NCI-H82 (cell line): Measurements from ENCODE around the gene C6orf141.

Source experiments
- DNase-seq: peaks from one replicate; lab custom pipeline; 2025; lab: John Stamatoyannopoulos, UW

C6orf141 gene

DNA sequence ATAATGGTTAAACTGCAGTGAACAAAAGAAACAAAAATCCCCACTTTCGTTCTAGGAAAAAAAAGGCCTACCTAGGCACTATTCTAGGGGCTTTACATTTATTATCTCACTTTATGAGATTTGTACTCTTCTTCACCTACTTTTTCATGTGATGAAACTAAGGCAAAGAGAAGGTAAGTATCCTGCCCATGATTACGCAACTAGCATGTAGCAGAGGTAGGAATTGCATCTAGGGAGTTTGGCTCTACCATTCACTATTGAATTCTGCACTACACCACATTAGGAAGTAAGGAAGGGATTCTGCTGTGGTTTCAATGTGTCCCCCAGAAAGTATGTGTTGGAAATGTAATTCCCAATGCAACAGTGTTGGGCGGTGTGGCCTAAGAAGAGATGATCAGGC lies 11.4 kb upstream of the C6orf141 start:
- no peak for DNase-seq

DNA sequence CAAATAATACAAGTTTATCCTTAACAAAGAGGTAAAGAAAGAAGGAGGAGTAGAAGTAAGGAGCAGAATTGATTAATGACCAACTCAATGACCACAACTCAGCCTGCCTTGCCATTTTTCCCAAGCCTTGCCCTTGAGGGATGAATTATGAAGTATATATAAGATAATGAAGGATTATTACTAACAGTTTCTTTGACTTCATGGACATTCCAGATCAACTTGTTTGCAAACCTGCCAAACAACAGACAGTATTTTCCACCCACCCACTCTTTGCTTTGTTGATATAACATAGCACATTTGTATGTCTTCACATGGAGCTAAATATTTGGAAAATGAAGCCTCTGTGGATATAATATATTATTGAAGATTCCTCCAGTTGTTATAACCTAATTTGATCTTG lies 9.9 kb upstream of the C6orf141 start:
- no peak for DNase-seq

DNA sequence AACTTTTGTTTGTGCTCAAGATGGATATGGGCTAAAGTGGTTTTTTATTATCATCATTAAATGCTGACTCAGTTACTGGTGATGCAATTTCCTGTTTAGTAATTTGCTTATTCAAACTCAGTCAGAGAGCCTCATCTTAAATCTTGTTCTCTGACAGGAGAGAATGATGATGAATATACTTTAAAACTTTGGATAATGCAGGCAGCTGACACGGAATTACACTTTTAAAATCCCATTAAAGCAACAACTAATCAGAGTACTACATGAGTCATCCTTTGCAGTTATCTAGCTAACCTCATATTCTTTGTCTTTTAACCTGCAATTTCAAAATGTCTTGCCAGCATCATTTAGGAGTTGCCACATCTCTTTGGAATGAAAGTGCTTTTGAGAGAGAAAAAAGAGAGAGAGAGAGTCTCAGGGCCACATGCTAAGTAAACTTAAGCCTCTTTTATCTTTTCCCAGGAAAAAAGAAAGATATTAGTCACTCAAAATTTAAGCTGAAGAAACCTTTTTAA lies 9.2 kb upstream of the C6orf141 start:
- peak; percentile 88 for DNase-seq

DNA sequence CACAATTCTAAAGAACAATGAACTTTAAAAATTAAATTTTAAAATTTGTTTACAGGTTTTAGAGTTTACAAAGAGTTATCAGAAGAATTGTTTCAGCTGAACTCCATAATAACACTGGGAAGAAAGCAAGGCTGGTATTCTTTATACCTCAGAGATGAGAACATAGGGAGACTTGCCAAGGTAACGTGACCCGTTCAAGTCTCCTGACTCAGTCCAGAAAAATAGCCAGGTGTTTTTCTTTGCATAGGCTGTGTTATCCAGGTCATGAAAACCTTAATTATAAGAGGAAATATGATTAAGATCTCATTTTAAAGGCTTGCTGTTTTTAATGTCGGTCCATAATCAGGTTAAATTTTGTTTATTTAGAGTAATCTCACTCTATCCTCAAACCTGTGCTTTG lies 8.5 kb upstream of the C6orf141 start:
- DNase-seq = peak; percentile 70

DNA sequence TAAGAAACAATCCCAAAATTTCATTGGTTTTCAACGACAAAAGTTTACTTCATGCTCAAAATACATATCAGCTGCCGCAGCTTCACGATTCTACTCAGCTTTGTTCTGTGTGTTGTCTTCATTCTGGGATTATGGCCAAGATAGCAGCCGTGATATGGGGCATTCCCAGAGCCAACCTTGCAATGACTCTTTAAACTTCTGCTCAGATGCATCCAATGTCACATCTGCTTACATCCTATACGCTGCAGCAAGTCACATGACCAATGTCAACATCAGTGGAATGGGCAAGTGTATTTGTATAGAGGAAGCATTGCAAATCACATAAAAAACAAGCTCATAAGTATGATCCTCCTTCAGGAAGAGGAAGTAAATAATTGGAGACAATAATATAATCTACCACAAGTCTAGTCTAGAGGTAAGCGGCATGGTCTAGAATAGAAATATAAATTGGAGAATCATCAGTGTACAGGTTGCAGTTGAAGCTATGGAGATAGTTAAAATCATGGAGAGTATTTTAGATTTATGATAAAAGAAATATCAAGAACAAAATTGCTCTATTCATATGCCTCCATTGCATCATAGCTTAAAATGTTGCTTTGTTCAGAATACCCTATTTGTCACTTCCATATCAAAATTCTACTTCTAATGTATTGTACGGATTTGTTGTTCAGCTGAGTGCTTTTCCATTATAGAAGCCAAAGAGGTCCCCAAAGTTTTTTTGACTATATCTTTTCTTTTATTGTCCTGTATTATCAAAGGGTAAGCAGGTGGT lies 7.2 kb upstream of the C6orf141 start:
- peak; percentile 9 for DNase-seq

DNA sequence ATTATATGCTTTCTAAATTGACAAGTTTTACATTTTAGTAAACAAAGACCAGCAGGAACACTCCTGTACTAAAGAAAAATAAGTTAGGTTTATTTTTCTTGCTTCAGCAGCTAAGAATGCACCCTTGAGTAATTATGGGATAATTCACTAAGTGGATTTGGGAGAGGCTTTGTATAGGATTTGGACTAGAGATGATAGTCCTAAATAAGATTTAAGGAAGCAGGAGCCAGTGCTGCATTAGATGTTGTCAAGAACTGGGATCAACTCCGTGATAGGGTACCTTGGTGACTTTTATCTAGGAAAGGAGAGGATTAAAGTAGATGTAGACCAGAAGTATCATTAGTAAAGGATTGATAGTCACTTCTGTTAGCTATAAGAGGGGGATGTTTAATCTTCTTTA lies 4.1 kb upstream of the C6orf141 start:
- peak; percentile 99 for DNase-seq

DNA sequence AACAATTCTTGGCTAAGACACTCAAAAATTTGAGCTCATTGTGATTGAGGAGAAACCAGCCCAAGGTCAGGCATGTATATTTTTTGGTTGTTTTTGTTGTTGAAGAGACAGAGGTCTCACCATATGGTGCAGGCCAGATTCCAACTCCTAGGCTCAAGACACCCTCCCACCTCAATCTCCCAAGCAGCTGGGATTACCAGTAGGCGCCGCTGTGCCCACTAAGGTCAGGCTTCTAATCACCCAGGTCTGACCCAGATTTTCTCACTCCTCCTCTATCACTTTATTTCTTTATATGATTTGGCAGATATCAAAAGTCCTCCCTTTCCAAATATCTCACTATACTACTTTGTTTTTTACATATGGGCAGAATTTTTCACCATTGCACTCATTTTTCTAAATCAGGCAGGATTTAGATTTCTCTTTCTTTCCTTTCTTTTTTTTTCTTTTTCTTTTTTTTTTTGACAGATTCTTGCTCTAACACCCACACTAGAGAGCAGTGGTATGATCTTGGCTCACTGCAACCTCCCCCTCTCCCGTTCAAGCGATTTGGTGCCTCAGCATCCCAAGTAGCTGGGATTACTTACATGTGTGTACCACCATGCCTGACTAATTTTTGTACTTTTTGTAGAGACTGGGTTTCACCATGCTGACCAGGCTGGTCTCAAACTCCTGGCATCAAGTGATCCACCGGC lies 1.7 kb upstream of the C6orf141 start:
- peak; percentile 95 for DNase-seq

DNA sequence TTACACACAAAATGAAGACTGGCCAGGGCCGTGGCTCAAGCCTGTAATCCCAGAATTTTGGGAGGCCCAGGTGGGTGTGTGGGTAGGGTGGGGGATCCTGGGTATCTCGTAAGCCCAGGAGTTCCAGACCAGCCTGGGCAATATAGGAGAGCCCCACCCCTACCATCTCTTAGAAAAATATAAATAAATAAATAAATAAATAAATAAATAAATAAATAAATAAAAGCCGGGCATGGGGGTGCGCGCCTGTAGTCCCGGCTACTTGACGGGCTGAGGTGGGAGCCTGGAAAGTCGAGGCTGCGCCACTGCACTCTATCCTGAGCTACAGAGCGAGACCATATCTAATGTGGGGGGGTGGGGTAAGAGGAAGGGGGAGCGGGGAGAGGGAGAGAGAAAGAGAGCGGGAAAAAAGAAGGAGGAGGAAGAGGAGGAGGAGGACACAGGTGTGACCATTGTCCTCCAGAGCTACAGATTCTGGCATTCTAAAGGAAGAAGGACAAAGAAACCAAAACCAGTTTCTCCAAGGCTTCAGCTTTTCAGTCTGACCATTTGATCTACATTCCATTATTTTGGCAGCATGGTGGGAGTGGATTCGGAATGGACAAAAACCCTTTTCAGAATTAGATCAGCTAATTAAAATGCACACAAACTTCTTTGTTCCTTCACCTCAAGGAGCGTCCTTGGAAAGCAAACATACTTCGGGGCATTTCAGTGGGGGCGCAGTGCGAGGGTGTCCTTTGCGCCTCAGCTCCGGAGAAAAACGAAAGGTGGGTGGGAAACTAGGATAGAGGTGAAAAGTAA lies 577 bp upstream of the C6orf141 start:
- peak; percentile 29 for DNase-seq

DNA sequence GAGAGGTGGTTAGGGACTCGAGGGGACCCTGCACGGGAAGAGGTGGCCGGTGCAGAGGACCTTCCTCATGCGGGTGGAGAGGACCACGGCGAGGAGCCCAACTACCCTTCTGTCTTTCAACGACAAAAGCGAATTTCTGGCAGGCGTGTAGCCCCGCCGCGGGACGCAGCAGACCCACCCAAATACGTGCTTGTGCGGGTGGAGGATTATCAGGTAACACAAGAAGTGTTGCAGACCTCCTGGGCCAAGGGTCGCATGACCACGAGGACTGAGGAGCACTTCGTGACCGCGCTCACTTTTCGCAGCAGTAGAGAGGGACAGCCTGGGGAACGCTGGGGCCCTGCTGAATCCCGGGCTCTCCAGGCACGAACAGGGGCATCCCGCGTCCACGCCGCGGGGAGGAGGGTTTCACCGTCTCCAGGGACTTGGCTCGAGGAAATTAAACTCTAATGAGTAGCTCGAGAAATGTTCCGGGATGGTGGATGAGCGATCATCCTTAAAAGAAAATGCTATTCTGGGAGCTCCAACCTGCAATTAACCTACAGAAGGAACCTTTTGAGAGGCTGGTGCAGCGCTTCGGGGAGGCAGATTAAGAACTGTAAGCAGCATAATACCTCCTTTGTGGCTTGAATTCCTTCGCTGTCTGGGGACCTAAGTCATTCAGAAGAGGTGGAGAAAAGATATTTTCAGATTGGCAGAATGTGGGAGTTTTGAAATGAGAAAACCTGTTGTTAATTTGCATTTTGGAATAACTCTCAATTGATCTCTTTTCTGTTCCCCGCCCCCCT lies 804 bp downstream of the C6orf141 start:
- DNase-seq = peak; percentile 75

DNA sequence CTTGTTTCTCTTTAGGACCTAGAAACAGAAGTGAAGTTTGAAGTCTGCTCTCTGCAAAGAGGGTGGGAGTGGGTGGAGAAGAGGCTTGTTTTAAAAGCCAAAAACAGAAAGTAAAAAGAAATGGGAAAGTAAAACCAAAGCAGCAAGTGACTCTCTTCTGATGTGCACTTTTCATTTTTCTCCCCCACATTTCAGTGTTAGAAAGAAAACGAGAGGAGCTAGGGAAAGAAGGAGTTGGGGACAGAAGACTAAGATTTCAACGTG lies 1.3 kb downstream of the C6orf141 start:
- DNase-seq = no peak

DNA sequence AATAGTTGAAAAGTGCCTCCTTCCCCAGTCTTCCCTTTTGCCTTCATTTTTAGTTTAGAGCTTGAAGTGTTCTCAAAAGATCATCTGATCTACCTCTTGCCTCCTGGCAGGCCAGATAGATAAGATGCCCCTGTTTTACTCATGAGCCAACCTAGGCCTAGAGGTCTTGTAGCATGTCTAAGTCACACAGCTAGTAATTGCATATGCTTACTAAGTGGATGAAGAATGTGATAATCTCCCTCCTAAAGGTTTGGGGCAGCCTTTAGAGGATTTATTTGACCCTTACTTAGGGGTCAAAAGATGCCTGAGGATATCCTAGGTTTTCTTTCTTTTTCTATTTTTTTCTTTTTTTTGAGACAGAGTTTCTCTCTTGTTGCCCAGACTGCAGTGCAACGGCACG lies 2.1 kb downstream of the C6orf141 start:
- DNase-seq = peak; percentile 73

DNA sequence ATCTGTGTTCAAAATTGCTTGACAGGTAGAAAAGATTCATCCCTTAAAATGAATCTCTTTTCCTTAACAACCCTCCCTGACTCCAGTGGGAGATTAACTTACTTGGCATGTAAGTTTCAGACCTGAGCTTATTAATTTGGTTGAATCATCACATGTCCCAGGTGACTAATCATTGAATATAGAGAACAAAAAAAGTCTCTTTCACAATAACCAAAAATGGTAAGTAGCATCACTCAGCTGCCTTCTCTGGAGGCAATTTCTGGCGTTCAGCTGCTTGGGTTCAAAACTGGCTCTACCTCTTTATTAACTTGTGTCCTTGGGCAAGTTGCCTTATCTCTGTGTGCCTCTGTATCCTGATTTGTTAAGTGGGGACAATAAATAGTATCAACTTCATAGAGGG lies 2.9 kb downstream of the C6orf141 start:
- DNase-seq = peak; percentile 16

DNA sequence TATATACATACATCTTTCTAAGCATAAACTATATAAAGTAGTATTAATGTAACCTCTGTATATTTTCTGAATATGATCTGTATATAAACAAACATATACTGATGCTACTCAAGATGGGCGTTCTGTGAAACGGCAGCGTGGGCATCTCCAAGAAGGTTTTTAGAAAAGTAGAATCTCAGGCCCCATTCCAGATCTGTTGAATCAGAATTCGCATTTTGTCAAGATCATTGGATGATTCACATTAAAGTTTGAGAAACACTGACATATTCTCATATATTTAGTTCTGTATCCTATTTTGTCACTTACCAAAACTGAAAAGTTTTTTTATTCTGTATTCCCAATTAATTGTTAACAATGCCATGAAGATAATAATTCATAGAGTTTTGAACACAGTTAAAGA lies 5.5 kb downstream of the C6orf141 start:
- no peak for DNase-seq

DNA sequence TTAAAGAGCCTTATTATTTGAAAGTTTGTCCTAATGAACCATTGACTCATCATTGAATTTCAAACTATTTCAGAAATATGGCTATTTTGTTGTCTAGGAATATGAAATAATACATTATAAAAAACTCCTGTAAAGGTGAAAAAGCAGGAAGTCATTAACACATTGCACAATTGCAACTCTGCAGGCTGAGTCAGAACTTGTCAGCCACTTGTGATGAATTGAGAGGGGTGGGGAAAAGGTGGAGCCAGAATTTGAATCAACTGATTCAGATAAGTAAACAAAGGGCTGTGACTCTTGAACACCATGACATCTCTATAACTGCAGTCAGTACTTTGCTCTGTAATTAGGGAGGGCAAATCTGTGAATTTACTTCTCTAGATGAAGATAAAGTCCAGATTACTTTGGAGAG lies 6.0 kb downstream of the C6orf141 start:
- peak; percentile 15 for DNase-seq

DNA sequence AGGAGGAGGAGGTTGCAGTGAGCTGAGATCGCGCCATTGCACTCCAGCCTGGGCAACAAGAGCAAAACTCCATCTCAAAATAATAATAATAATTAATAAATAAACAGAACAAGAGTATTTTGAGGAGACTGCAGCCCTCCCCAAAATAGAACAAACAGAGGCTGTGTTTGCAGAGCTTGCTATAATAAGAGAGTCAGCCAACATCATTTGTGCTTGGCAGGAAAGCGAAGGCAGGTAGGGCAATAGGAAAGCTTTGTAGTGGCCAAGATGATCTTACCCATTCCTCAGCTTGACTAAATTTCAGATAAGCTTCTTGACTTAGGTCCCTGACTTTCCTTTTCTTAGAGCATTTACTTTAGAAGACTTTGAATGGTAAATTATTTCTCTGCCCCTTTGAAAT lies 6.7 kb downstream of the C6orf141 start:
- no peak for DNase-seq

DNA sequence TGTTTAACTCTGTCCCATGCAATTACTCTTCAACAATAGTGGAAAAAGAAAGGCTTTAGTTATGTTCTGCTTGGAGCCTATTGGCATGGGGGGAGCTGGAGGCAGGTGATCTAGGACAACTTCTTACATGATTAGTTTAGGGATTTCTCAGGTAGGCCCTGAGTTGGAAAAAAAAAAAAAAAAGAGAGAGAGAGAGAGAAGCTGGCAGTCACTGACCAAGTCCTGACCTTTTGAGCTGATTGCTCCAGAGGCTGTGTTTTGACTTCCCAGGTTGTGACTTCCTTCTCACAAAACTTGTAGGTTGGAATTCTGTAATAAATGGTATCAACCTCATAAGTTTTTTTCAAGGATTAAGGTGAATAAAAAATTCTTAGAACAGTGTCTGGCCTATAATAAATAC lies 7.8 kb downstream of the C6orf141 start:
- no peak for DNase-seq

DNA sequence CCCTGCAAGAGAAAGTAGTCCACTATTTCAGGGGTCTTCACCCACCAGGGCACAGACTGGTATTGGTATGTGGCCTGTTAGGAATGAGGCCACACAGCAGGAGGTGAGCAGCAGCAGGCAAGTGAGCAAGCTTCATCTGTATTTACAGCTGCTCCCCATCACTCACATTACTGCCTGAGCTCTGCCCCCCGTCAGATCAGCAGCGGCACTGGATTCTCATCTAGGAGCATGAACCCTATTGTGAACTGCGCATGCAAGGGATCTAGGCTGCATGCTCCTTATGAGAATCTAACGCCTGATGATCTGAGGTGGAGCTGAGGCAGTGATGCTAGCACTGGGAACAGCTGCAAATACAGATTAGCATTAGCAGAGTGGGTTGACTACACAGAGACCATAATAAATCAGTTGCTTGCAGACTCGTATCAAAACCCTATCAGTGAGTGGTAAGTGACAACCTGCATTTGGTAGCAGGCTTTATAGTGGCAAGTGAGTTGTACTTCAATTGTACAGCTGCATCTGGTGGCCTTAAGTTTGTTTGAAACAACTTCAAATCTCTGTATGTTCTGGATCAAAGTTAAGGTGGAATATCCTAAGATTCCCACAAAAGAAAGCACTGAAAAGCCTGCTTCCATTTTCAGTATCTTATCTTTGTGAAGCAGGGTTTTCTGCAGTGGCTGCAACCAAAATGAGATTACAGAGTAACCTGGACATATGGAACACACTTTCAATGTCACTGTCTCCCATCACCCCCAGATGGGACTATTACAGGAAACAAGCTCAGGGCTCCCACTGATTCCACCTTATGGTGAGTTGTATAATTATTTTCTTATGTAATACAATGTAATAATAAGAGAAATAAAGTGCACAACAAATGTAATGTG lies 12.8 kb downstream of the C6orf141 start:
- peak; percentile 77 for DNase-seq

DNA sequence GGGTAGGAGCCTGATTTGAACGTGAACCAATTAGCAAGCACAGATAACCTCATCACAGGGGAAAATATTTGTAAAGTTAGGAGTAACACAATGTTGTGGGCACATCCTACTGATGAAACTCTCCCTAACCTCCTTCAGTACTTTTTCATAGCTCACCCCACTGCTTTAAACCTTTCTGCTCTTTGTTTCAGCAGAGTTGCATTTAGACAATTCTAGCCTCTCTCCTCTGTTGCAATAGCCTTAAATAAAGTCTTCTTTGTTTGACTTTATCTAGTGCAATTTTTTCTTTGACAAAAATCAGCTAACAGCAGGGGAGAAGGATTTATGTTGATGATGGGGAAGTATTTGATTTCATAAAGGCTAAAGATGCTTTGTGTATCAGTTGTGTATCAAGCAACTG lies 14.1 kb downstream of the C6orf141 start:
- DNase-seq = no peak

DNA sequence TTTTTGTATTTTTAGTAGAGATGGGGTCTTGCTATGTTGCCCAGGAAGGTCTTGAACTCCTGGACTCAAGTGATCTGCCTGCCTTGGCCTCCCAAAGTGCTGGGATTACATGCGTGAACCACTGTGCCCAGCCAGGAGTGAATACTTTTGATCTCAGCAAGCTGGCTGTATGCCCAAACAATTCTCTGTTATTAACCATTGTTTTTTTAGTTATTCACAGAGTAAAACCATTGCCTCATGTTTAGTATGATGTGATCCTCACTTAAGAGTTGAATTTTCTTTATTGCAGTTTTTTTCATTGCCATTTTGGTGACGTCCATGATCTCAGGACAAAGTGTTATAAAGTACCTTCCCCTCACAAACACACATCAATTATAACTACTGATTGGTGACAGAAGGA lies 14.8 kb downstream of the C6orf141 start:
- no peak for DNase-seq

DNA sequence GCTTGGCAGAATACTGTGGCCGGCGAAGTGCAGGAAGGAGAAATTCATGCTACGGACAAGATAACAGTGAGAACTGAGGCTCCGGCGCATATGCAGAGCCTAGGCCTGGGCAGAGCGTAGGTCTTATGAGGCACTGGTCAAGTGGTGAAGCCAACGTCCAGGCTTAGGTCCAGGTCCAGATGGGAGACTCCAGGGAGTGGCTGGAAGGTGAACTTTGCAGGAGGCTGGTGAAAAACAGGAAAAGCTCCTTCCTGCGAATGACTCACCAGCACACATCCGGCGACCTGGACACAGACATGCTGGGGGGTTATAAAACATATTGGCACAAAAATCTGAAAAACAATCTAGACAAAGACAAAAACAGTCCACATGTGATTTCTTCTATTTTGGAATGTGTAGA lies 15.4 kb downstream of the C6orf141 start:
- no peak for DNase-seq

DNA sequence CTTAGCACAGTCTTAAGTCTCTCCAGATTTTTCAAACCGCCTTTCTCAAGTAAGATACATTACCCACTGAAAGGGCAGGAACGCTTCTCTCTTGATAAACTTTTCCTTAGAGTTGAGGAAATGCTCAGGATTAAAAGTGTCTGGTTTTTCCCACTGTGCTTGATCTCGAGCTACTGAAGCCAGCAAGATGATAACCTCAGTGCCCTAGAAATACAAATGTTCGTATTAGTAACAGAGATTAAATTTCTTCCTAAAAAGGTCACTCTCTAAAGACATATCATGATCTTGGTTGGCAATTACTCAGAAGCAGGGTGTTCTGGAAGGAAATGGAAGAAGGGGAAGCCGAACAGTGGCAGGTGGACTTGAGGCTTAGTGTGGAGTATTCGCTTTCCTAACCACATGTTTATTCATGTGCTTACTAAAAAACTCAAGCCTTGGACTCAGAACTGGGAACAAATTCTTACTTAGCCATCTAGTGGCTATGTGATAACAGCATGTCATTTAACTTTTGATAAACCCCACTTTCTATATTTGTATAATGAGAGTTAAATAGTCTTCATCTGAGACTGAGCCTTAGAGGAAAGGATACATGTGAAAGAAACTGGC lies 20.1 kb downstream of the C6orf141 start:
- DNase-seq = peak; percentile 32
